GM19438 (cell line): ENCODE data around the gene PSMD6.

Experiments used
- ATAC-seq: cut with Tn5 transposase; IDR thresholded peaks from one replicate; pipeline ENCODE4 v1.9.1; 2021; ENCODE audit warnings: low read depth; ENCODE audit not compliant: unreplicated experiment

Gene PSMD6

GRCh38 chr3:64023187-64023860 is at the start of gene PSMD6:
PSMD6 (minus strand) TSS chr3:64023494; CDS start chr3:64023419, 75 bp downstream.
- ATAC-seq: peak; percentile 89

- ATAC-seq: no peak
Observed at GRCh38 chr3:64072126-64072525, 48.8 kb upstream of the PSMD6 start.

GRCh38 chr3:64070704-64071103 is 47.4 kb upstream of the PSMD6 start:
- no peak for ATAC-seq

- no peak for ATAC-seq
Observed at GRCh38 chr3:64067506-64068346, 44.4 kb upstream of the PSMD6 start.

GRCh38 chr3:64064804-64065203 is 41.5 kb upstream of the PSMD6 start:
- no peak for ATAC-seq

- ATAC-seq: no peak
Observed at GRCh38 chr3:64063983-64064438, 40.7 kb upstream of the PSMD6 start.

DNA sequence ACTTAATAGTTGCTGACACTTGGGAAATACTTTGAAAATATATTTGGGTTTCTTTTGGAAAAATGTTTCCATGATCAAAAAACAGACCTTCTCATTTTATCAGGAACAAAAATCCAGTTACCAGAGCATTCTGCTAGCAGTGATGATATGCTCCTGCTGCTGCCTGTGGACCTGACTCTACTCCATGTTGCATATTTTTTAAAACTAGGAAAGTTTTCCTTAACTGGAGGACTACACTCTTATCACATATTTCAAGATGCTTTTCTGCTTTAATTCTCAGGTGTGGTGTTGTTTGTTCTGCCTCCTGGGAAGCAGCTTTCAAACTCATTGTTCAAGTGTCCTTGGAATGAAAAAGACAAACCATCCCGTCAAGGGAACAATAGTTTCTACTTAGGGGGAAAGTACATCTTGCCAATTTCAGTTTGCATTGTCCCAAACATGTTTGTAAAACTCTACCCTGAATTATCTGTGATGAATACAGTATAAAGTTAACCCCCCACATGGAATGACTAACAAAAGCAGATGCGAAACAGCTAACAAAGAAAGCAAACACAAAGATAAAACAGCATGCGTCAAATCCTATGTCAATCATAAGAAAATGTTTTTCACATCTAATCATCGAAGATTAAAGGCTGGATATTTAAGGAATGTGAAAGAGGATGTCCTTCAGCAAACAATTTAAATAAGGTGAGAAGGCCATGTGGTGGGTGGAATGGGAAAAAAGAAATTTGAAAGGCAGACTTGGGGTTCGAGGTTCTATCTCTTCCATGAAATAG is 40.1 kb upstream of the PSMD6 start:
- ATAC-seq: no peak

DNA sequence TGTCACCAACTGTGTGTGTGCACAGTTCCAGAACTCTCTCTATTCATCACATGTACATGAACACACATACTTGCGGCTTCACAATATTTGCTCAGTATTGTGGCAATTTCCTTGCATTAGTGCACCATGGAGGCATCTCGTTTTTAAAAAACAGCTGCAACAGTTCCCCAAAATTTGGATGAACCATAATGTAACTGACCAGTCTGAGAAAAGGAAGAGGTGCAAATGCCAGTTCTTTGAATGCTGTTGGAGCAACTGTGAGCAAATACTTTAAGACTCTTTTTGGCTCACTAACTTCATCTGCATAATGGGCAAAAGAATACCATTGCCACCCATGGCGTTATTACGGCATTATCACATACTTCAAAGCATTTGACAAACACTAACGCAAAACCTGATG is 38.3 kb upstream of the PSMD6 start:
- ATAC-seq: no peak

DNA sequence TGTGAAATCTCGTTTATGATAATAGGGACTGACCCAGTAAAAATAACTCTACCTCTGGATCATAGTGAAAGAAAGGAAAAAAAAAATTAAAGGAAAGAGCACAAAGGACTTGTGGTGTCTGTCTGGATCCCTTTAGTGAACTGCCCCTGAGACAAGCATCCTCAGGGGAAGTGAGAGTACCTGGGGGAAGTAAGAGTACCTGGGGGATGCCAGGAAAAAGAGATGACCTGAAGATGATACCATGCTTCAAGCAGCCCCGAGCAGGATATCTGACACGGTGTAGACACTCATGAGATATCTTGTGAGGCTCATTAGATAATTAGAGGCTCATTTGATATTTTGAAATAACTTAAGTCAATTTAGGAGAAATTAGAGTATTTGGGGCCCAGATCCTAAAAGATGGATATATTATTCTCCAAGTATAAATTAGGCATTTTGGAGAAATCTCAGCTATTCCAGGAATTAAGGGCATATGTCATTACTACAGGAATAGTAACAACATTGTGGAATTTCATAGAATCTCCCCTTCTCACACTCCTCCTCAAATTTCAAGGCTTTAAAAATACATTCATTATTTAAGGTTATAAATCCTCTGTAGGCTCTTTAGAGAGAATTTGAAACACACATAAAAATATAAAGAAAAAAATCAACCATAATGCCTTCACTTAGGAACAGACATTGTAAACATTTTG is 36.3 kb upstream of the PSMD6 start:
- ATAC-seq: no peak

- ATAC-seq: no peak
Observed at GRCh38 chr3:64058566-64058965, 35.3 kb upstream of the PSMD6 start.

DNA sequence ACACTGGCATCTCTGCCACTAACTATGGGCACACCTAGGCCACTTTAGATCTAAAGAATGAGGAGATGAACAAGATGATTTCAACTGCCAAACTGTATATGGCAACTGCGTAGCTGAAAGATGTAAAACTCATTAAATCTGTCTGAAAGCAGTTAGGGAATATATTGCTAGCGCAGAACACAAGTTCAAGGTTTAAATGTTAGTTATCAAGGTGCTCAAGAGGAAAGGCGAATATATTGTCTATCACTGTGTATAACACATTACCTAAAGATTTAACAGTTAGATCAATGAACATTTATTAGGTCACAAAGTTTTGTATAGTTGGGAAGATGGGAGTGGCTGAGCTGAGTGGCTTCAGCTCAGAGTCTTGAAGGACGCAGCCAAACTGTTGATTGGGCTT is 33.9 kb upstream of the PSMD6 start:
- ATAC-seq: no peak

GRCh38 chr3:64056606-64057180 is 33.4 kb upstream of the PSMD6 start:
- ATAC-seq: no peak

DNA sequence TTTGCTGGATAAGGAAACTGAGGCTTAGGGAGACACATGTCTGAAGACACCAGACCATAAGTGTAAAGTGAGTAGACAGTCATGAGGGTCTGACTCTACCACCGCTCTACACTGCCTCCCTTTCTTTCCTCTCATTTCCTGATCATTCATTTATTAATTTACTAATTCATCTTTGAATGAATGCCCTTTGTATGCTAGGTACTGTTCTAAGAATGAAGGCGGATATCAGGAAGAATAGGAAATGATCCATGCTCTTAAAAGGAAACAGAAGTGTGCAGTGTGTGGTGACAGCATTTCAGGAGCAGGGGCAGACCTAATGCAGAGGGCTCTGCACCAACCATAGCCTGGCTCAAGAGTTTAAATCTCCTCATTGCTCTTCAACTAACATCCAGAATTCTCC is 31.8 kb upstream of the PSMD6 start:
- ATAC-seq: no peak

DNA sequence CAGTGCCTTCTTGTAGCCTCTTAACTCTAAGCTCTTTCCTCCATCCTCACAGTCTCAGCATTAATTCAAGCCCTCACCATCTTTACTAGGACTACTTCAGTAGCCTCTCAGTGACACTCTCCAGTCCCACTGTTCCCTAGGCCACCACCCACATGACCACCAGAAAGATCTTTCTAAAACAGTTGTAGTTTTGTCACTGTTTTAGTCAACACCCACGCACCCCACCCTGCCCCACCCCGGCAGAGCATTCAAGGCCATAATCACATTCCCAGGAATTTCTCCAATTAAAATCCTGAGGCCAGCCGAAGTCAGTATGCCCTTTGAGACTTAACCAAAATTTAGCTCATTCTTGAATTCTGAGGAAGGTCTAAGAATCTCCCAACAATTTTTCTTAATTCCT is 31.2 kb upstream of the PSMD6 start:
- ATAC-seq: no peak

GRCh38 chr3:64053581-64053980 is 30.3 kb upstream of the PSMD6 start:
- no peak for ATAC-seq

DNA sequence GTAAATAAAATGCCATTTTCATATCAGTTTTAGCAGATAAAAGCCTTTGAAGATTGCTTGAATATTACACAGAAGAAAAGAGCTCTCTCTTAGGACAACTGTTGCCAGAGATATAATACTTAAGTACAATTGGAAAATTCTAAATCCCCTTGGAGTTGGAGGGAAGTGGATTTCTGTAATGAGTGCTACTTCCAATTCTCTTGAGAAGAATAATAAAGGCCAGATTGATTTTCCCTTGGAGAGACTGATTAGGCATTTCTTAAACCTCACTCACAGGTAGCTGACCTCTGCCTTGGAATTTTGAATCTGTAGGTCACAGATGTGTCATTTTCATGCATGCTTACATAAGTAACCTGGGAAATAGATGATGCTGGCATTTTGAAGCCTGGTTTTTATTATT is 29.8 kb upstream of the PSMD6 start:
- no peak for ATAC-seq

GRCh38 chr3:64049832-64050231 is 26.5 kb upstream of the PSMD6 start:
- ATAC-seq: no peak

DNA sequence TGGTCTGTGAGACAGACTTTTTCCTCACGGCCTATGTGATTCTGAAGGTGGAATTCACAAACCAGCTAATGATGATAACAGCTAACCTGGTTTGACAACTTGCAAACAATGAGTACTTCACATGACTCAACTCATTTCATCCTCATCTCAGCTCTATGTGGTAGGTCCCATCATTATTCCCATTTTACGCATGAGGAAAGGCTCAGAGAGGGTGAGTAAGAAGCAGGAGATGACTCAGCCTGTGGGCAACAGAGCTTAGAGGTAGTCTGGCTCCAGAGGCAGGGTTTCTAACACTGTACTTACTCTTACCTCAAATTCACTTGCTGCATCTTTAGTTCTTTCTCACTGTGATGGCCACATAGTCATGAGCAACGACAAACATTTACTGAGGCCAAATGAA is 25.8 kb upstream of the PSMD6 start:
- no peak for ATAC-seq

- no peak for ATAC-seq
Observed at GRCh38 chr3:64048631-64049061, 25.4 kb upstream of the PSMD6 start.

- ATAC-seq: no peak
Observed at GRCh38 chr3:64047787-64048186, 24.5 kb upstream of the PSMD6 start.
